OCI-LY7 (cell line): ENCODE results near the gene TSPYL1. TPM values are rescaled to one million over a fixed set of nuclear protein-coding genes. Genes with fewer than 3 reads are reported as not detected.

Source experiments
- BruUV-seq: library from RNA; stranded (reverse); fragments of 400-500 nt; replicated peaks from 2 replicates; lab custom pipeline; 2021; lab: Mats Ljungman, UMichigan
- CTCF ChIA-PET: fragments of 300-600 bp; sonication (Branson Sonifier 250); formaldehyde crosslinking; loops from one replicate; lab custom pipeline; 2022; ENCODE audit warnings: antibody characterized with exemption; ENCODE audit not compliant: unreplicated experiment; lab: Charles Lee
- POLR2A ChIA-PET: fragments of 300-600 bp; sonication (Branson Sonifier 250); formaldehyde crosslinking; loops from one replicate; lab custom pipeline; 2022; ENCODE audit warnings: antibody characterized with exemption; lab: Charles Lee
- DNase-seq: peaks from one replicate; pipeline ENCODE4 v3.0.0-alpha.2; 2015; ENCODE audit warnings: low spot score
- H2AFZ ChIP-seq: fragments of 200-600 bp; sonication (generic), shearing (Covaris generic); 2 replicates; pipeline ENCODE4 v1.6.1; 2014; ENCODE audit warnings: mild to moderate bottlenecking, antibody characterized with exemption, low read length, moderate library complexity
- H3K27ac ChIP-seq: fragments of 200-600 bp; sonication (generic); 2 replicates; pipeline ENCODE4 v1.5.1; 2014; ENCODE audit warnings: mixed run types, low read depth, mild to moderate bottlenecking, moderate library complexity, low read length, inconsistent platforms; ENCODE audit not compliant: poor library complexity, severe bottlenecking
- H3K36me3 ChIP-seq: fragments of 200-600 bp; sonication (generic); 2 replicates; pipeline ENCODE4 v1.6.1; 2014; ENCODE audit warnings: mild to moderate bottlenecking, antibody characterized with exemption, low read length, moderate library complexity, mixed read lengths; ENCODE audit not compliant: insufficient read depth
- H3K4me1 ChIP-seq: fragments of 200-600 bp; sonication (generic); 2 replicates; pipeline ENCODE4 v1.5.1; 2014; ENCODE audit warnings: mild to moderate bottlenecking, low read length; ENCODE audit not compliant: insufficient read depth, poor library complexity, severe bottlenecking
- H3K4me2 ChIP-seq: fragments of 200-600 bp; sonication (generic); 2 replicates; pipeline ENCODE4 v1.6.1; 2014; ENCODE audit warnings: mild to moderate bottlenecking, low read length
- H3K4me3 ChIP-seq: fragments of 200-600 bp; sonication (generic); 2 replicates; pipeline ENCODE4 v1.5.1; 2014; ENCODE audit warnings: mild to moderate bottlenecking, low read depth, low read length; ENCODE audit not compliant: poor library complexity, severe bottlenecking
- H3K79me2 ChIP-seq: fragments of 200-600 bp; sonication (generic); 2 replicates; pipeline ENCODE4 v1.6.1; 2016; ENCODE audit warnings: low read depth, mild to moderate bottlenecking, low read length, moderate library complexity, mixed read lengths; ENCODE audit not compliant: insufficient read depth
- H3K9me2 ChIP-seq: fragments of 200-600 bp; sonication (generic); 2 replicates; pipeline ENCODE4 v1.6.1; 2016; ENCODE audit warnings: mild to moderate bottlenecking, low read length, mixed read lengths; ENCODE audit not compliant: insufficient read depth
- H3K9me3 ChIP-seq: fragments of 200-600 bp; sonication (generic); 2 replicates; pipeline ENCODE4 v1.6.1; 2014; ENCODE audit warnings: mild to moderate bottlenecking, mixed run types, low read length, mixed read lengths
- H4K20me1 ChIP-seq: fragments of 200-600 bp; sonication (generic); 2 replicates; pipeline ENCODE4 v1.6.1; 2014; ENCODE audit warnings: mild to moderate bottlenecking, antibody characterized with exemption, low read length, moderate library complexity, mixed read lengths; ENCODE audit not compliant: insufficient read depth
- EZH2phosphoT487 ChIP-seq: fragments of 200-600 bp; sonication (generic); IDR thresholded peaks from 2 replicates; pipeline ENCODE4 v1.6.1; 2018; ENCODE audit warnings: low read depth, borderline replicate concordance, mild to moderate bottlenecking, mixed run types, antibody characterized with exemption, low read length, moderate library complexity, mixed read lengths
- intact Hi-C: fragments of 100-400 bp; cut with micrococcal nuclease; formaldehyde crosslinking; loops from one replicate; pipeline ENCODE4 v1.10.0; 2022; ENCODE audit not compliant: unreplicated experiment
- total RNA-seq, 2 experiments: library from RNA; depleted of rRNA in 1 of 2; stranded (reverse); fragments of >200 nt in 1 of 2; shearing (Covaris generic) in 1 of 2; gene quantifications; 2 replicates each; pipeline ENCODE4 v1.2.3, GENCODE V29; 2014 to 2022
- TF ChIP-seq, protein P1 (sequence below): fragments of 200-600 bp; sonication (generic); conservative IDR thresholded peaks from 2 replicates; pipeline ENCODE4 v1.5.1; 2014; ENCODE audit warnings: mild to moderate bottlenecking, antibody characterized with exemption, low read length, moderate library complexity, mixed read lengths

The TSPYL1 gene
- total RNA-seq, 2 experiments from 2014 or later: 32.8 to 50.3 TPM

DNA sequence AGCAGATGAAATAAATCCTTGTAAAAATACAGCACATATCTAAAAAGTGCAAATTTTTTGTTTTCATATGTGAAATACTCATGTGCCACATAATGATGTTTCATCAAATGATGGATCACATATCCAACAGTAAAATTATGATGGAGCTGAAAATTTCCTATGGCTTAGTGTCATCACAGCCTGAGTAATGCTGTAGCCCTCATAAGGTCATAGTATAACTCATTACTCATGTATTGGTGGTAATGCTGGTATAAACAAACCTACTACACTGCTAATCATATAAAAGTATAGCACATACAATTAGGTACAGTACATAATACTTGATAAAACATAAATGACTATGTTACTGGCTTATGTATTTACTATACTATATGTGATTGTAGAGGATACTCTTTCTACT is 12.9 kb downstream of the TSPYL1 start:
- POLR2A ChIA-PET: interaction anchor here (0.9 to 1.3 kb wide), 2 partner anchors 12 to 64 kb away, joined by 3 to 4 read pairs; partner anchors contain the start of gene TSPYL4
- no peaks in the 10 kb centered on the region for H3K36me3 ChIP-seq
- H3K4me2 ChIP-seq: no peak overlapping the region
- TF ChIP-seq EZH2phosphoT487: no peak
- TF ChIP-seq, protein P1, sequence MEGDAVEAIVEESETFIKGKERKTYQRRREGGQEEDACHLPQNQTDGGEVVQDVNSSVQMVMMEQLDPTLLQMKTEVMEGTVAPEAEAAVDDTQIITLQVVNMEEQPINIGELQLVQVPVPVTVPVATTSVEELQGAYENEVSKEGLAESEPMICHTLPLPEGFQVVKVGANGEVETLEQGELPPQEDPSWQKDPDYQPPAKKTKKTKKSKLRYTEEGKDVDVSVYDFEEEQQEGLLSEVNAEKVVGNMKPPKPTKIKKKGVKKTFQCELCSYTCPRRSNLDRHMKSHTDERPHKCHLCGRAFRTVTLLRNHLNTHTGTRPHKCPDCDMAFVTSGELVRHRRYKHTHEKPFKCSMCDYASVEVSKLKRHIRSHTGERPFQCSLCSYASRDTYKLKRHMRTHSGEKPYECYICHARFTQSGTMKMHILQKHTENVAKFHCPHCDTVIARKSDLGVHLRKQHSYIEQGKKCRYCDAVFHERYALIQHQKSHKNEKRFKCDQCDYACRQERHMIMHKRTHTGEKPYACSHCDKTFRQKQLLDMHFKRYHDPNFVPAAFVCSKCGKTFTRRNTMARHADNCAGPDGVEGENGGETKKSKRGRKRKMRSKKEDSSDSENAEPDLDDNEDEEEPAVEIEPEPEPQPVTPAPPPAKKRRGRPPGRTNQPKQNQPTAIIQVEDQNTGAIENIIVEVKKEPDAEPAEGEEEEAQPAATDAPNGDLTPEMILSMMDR: no peak
- BruUV-seq: no TSS peak
- no peaks in the 10 kb centered on the region for H3K4me1 ChIP-seq
- no peak overlapping the region for H3K27ac ChIP-seq
- intact Hi-C loops: no loop called here
- no peaks in the 10 kb centered on the region for H4K20me1 ChIP-seq
- H3K79me2 ChIP-seq: no peaks in the 10 kb centered on the region
- H3K4me3 ChIP-seq: no peak overlapping the region
- CTCF ChIA-PET: no interaction called here
- no peak for DNase-seq
- no peak overlapping the region for H2AFZ ChIP-seq
- H3K9me3 ChIP-seq: no peaks in the 10 kb centered on the region
- H3K9me2 ChIP-seq: no peaks in the 10 kb centered on the region

DNA sequence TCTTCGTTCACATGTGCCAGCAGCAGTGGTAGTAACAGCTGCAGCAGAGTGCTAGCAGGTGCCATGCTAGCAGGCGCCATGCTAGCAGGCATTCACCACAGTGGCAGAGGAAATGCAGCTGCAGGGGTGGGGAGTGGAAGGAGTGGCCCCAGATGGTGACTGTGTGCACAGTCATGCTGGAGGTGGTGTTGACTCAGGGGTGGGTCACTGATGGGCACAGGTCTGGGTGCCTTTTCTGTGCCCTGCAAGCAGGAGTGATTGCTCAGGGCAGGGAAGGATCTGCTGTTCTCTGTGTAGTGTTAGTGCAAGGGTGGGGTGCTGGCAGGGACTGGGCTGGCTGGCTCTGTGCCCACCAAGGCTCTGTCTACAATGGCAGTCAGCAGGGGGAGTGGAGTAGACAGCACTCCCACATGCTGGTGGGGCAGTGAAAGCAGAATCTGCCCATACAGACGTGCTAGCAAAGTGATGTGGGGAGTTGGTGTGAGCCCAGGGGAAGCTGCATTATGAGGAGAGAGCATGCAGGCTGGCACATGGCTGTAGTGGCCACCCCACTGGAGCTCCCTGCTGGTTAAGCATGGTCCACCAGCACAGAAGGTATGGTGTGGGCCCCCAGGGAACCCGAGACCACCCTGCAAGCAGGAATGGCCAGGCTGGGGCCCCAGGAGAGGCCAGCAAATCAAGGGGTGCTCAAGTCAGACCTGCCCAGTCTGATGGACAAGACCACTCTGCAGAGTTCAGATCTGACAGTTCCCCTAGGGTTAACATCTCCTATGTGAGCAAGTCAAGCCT is 14.5 kb downstream of the TSPYL1 start:
- TF ChIP-seq, protein P1: no peak
- no peak for TF ChIP-seq EZH2phosphoT487
- Histone ChIP-seq H2AFZ (no peak overlapping the region), H3K4me2 (no peak overlapping the region), H3K9me3 (no peaks in the 10 kb centered on the region), H3K9me2 (no peaks in the 10 kb centered on the region), H3K79me2 (no peaks in the 10 kb centered on the region), H3K4me3 (no peak overlapping the region), H3K36me3 (no peaks in the 10 kb centered on the region), H3K4me1 (no peaks in the 10 kb centered on the region), H4K20me1 (no peaks in the 10 kb centered on the region), H3K27ac (no peak overlapping the region)
- BruUV-seq: no TSS peak
- intact Hi-C loops: no loop called here
- DNase-seq: no peak
- ChIA-PET POLR2A (no interaction called here), CTCF (no interaction called here)

DNA sequence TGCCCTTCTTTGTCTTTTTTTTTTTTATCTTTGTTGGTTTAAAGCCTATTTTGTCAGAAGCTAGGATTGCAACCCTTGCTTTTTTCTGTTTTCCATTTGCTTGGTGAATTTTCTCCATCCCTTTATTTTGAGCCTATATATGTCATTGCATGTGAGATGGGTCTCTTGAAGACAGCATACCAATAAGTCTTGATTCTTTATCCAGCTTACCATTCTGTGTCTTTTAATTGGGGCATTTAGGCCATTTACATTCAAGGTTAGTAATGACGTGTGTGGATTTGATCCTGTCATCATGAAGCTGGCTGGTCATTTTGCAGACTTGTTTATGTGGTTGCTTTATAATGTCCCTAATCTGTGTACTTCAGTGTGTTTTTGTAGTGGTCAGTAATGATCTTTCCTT is 16.4 kb downstream of the TSPYL1 start:
- no peaks in the 10 kb centered on the region for H3K9me3 ChIP-seq
- ChIA-PET POLR2A (interaction anchor here (0.7 kb wide), 1 partner anchor 9 kb away, joined by 3 read pairs; no protein-coding TSS in a partner anchor), CTCF (no interaction called here)
- H2AFZ ChIP-seq: no peak overlapping the region
- H3K4me1 ChIP-seq: no peaks in the 10 kb centered on the region
- H3K9me2 ChIP-seq: no peaks in the 10 kb centered on the region
- intact Hi-C loops: no loop called here
- no peak overlapping the region for H3K4me2 ChIP-seq
- no peaks in the 10 kb centered on the region for H4K20me1 ChIP-seq
- no peaks in the 10 kb centered on the region for H3K79me2 ChIP-seq
- H3K27ac ChIP-seq: no peak overlapping the region
- H3K36me3 ChIP-seq: no peaks in the 10 kb centered on the region
- no TSS peak for BruUV-seq
- no peak overlapping the region for H3K4me3 ChIP-seq
- TF ChIP-seq, protein P1: no peak
- no peak for TF ChIP-seq EZH2phosphoT487
- DNase-seq: no peak
